NCI-H748 (cell line): ENCODE data around the gene ZNF256.

Source experiments
- DNase-seq: peaks from one replicate; lab custom pipeline; 2025; ENCODE audit not compliant: unreplicated experiment; lab: John Stamatoyannopoulos, UW

ZNF256 gene

GRCh38 chr19:57947419-57948134 lies at the start of gene ZNF256:
TSS of gene ZNF256 (minus strand) at chr19:57947706. CDS start at chr19:57947474, 232 bp downstream.
- DNase-seq: peak; percentile 99

GRCh38 chr19:57992841-57993240 lies 45.3 kb upstream of the ZNF256 start:
- DNase-seq: no peak

- DNase-seq: peak; percentile 17
Observed at GRCh38 chr19:57978586-57979289, 31.2 kb upstream of the ZNF256 start.

GRCh38 chr19:57974434-57974833 lies 26.9 kb upstream of the ZNF256 start, which contains the start of gene C19orf18:
TSS of gene C19orf18 (minus strand) at chr19:57974534. CDS start at chr19:57974432, 102 bp downstream.
- no peak for DNase-seq

- no peak for DNase-seq
Observed at GRCh38 chr19:57964761-57965160, 17.3 kb upstream of the ZNF256 start.

GRCh38 chr19:57961785-57962184 lies 14.3 kb upstream of the ZNF256 start:
- DNase-seq: no peak

GRCh38 chr19:57954996-57955395 lies 7.5 kb upstream of the ZNF256 start:
- no peak for DNase-seq

- no peak for DNase-seq
Observed at GRCh38 chr19:57949702-57950101, 2.2 kb upstream of the ZNF256 start.

- DNase-seq: no peak
Observed at GRCh38 chr19:57949296-57949695, 1.8 kb upstream of the ZNF256 start.

GRCh38 chr19:57947088-57947418 lies 453 bp downstream of the ZNF256 start:
- DNase-seq: no peak

GRCh38 chr19:57946316-57946715 lies 1.2 kb downstream of the ZNF256 start:
- DNase-seq: no peak

- DNase-seq: no peak
Observed at GRCh38 chr19:57941593-57941992, 5.9 kb downstream of the ZNF256 start.

GRCh38 chr19:57935731-57936130 lies 11.8 kb downstream of the ZNF256 start:
- DNase-seq: no peak

GRCh38 chr19:57934820-57935665 lies 12.5 kb downstream of the ZNF256 start, which contains the start of gene ZNF418:
TSS of gene ZNF418 (minus strand) at chr19:57935402. CDS start at chr19:57933822, 1,580 bp downstream.
- peak; percentile 94 for DNase-seq

GRCh38 chr19:57927587-57927986 lies 19.9 kb downstream of the ZNF256 start:
- no peak for DNase-seq

GRCh38 chr19:57916168-57916995 lies 31.1 kb downstream of the ZNF256 start, which contains the start of gene ZNF417:
TSS of gene ZNF417 (minus strand) at chr19:57916592. CDS start at chr19:57916411, 181 bp downstream.
- DNase-seq: peak; percentile 99

GRCh38 chr19:57914531-57914930 lies 33.0 kb downstream of the ZNF256 start:
- no peak for DNase-seq

GRCh38 chr19:57907394-57907793 lies 40.1 kb downstream of the ZNF256 start:
- no peak for DNase-seq

GRCh38 chr19:57905258-57905657 lies 42.2 kb downstream of the ZNF256 start:
- no peak for DNase-seq

- DNase-seq: no peak
Observed at GRCh38 chr19:57903618-57904184, 43.8 kb downstream of the ZNF256 start.
